ENCODE results near the gene NFYB.

NFYB gene

DNA sequence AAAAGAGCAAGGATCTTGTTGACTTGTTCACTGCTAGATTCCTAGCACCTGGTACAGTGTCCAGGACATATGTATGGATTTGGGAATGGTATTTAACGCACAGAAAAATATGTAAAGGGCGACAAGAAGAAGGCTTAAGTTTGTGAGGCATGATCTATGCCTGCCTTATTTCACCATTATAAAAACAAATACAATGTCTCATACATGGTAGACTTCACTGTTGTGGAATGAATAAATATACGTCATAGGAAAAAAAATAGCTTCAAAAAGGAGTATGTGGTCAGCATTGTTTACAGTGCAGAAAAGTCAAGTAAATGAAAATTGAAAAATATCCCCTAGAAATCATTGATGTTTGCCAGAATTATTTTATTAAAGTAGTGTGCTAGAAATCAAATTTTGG, 43.7 kb downstream of the NFYB start:
- Histone ChIP-seq H3K79me2 (ENCODE audit: insufficient read depth, low read length) (no peaks in the 10 kb centered on the region), H4K20me1 (ENCODE audit: insufficient read depth, low read length) (no peaks in the 10 kb centered on the region), H3K9ac (ENCODE audit: low read length) (no peak overlapping the region), H3K27ac (ENCODE audit: low read depth, low read length, poor library complexity, severe bottlenecking) (no peak overlapping the region), H3K4me3 (ENCODE audit: low read depth, low read length, poor library complexity, severe bottlenecking) (no peak overlapping the region), H3K4me1 (ENCODE audit: insufficient read depth, low read length, severe bottlenecking) (no peaks in the 10 kb centered on the region), H3K9me3 (ENCODE audit: low read length) (no peaks in the 10 kb centered on the region), H3K36me3 (ENCODE audit: insufficient read depth, low read length) (peaks cover 4% of the 10 kb centered on the region; the same call in 1 of the 2 replicates), H3F3A (ENCODE audit: insufficient read depth, low read length) (no peaks in the 10 kb centered on the region), H3K9me2 (ENCODE audit: low read depth, low read length) (no peaks in the 10 kb centered on the region), H3K4me2 (ENCODE audit: low read length) (no peak overlapping the region), H3K27me3 (ENCODE audit: insufficient read depth, low read length) (no peaks in the 10 kb centered on the region), H2AFZ (ENCODE audit: low read length) (no peak overlapping the region)
- no peak for TF ChIP-seq EZH2 (IDR thresholded peaks at IDR 0.05; ENCODE audit: borderline replicate concordance, low read length)
- TF ChIP-seq, protein P1, sequence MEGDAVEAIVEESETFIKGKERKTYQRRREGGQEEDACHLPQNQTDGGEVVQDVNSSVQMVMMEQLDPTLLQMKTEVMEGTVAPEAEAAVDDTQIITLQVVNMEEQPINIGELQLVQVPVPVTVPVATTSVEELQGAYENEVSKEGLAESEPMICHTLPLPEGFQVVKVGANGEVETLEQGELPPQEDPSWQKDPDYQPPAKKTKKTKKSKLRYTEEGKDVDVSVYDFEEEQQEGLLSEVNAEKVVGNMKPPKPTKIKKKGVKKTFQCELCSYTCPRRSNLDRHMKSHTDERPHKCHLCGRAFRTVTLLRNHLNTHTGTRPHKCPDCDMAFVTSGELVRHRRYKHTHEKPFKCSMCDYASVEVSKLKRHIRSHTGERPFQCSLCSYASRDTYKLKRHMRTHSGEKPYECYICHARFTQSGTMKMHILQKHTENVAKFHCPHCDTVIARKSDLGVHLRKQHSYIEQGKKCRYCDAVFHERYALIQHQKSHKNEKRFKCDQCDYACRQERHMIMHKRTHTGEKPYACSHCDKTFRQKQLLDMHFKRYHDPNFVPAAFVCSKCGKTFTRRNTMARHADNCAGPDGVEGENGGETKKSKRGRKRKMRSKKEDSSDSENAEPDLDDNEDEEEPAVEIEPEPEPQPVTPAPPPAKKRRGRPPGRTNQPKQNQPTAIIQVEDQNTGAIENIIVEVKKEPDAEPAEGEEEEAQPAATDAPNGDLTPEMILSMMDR (IDR thresholded peaks at IDR 0.05; ENCODE audit: low read length) = no peak

DNA sequence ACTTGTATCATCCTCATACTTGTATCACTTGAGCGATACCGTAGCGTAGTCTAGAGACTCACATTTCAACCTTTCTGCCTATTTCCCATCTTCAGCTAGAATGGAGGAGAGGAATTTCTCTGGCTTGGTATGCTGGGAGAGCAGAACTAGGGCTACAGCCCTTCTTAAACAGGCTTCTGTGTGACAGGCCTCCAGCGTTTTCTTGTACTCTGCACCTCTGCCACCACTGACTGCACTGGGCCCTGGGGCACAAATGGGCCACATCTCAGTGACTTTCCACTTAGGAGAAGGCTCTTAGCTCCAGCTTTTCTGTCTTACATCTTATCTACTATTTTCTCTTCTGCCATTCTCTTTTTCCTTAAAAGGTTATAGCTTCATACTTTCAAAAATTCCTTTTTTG, 46.9 kb downstream of the NFYB start:
- Histone ChIP-seq H3K4me3 (ENCODE audit: low read depth, low read length, poor library complexity, severe bottlenecking) (no peak overlapping the region), H3K9ac (ENCODE audit: low read length) (no peak overlapping the region), H3K27me3 (ENCODE audit: insufficient read depth, low read length) (no peaks in the 10 kb centered on the region), H4K20me1 (ENCODE audit: insufficient read depth, low read length) (no peaks in the 10 kb centered on the region), H3K9me3 (ENCODE audit: low read length) (no peaks in the 10 kb centered on the region), H3K79me2 (ENCODE audit: insufficient read depth, low read length) (no peaks in the 10 kb centered on the region), H3K27ac (ENCODE audit: low read depth, low read length, poor library complexity, severe bottlenecking) (no peak overlapping the region), H3K9me2 (ENCODE audit: low read depth, low read length) (no peaks in the 10 kb centered on the region), H3K36me3 (ENCODE audit: insufficient read depth, low read length) (peaks cover 4% of the 10 kb centered on the region; the same call in 1 of the 2 replicates), H3F3A (ENCODE audit: insufficient read depth, low read length) (no peaks in the 10 kb centered on the region), H3K4me1 (ENCODE audit: insufficient read depth, low read length, severe bottlenecking) (no peaks in the 10 kb centered on the region), H2AFZ (ENCODE audit: low read length) (no peak overlapping the region), H3K4me2 (ENCODE audit: low read length) (no peak overlapping the region)
- TF ChIP-seq, protein P1 (IDR thresholded peaks at IDR 0.05; ENCODE audit: low read length) = no peak
- TF ChIP-seq EZH2 (IDR thresholded peaks at IDR 0.05; ENCODE audit: borderline replicate concordance, low read length) = no peak

DNA sequence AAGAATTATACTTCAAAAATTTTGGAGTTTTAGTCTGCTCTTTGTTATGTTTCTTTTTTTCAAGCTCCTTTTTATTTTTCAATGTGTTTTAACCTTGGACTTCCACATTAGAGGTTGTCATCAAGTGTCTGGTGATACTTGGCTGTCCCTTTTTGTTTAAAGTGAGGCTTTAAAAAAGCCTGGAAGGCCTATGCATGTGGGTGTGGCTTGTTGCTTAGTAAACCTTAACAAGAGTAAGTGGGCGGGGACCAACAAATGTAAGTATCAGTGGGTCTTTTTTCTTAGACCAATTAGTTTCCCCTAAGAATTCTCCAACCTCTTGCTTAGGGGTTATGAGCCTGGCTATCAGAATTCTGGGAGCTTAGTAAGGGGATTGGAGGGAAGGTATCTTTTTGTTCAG, 47.3 kb downstream of the NFYB start:
- TF ChIP-seq, protein P1 (IDR thresholded peaks at IDR 0.05; ENCODE audit: low read length) = no peak
- no peak for TF ChIP-seq EZH2 (IDR thresholded peaks at IDR 0.05; ENCODE audit: borderline replicate concordance, low read length)
- H3K4me2 ChIP-seq (ENCODE audit: low read length) = no peak overlapping the region
- no peak overlapping the region for H3K4me3 ChIP-seq (ENCODE audit: low read depth, low read length, poor library complexity, severe bottlenecking)
- H4K20me1 ChIP-seq (ENCODE audit: insufficient read depth, low read length) = no peaks in the 10 kb centered on the region
- H3K27ac ChIP-seq (ENCODE audit: low read depth, low read length, poor library complexity, severe bottlenecking) = no peak overlapping the region
- no peaks in the 10 kb centered on the region for H3K9me3 ChIP-seq (ENCODE audit: low read length)
- H3K4me1 ChIP-seq (ENCODE audit: insufficient read depth, low read length, severe bottlenecking) = no peaks in the 10 kb centered on the region
- H2AFZ ChIP-seq (ENCODE audit: low read length) = no peak overlapping the region
- H3K27me3 ChIP-seq (ENCODE audit: insufficient read depth, low read length) = no peaks in the 10 kb centered on the region
- no peak overlapping the region for H3K9ac ChIP-seq (ENCODE audit: low read length)
- H3K79me2 ChIP-seq (ENCODE audit: insufficient read depth, low read length) = no peaks in the 10 kb centered on the region
- no peaks in the 10 kb centered on the region for H3F3A ChIP-seq (ENCODE audit: insufficient read depth, low read length)
- peaks cover 4% of the 10 kb centered on the region; the same call in 1 of the 2 replicates for H3K36me3 ChIP-seq (ENCODE audit: insufficient read depth, low read length)
- no peaks in the 10 kb centered on the region for H3K9me2 ChIP-seq (ENCODE audit: low read depth, low read length)
